ENCODE measurements around the gene DLG2.

Gene DLG2

GRCh38 chr11:84965484-84965883 lies 661.7 kb downstream of the DLG2 start:
- no peak for DNase-seq (ENCODE audit: low read depth)
- H3K4me3 ChIP-seq (replicated peaks; ENCODE audit: low read depth, low read length): no peak overlapping the region
- TF ChIP-seq CTCF (IDR thresholded peaks at IDR 0.05; ENCODE audit: low read length, missing control alignments): no peak

- no peak overlapping the region for H3K4me3 ChIP-seq (replicated peaks; ENCODE audit: low read depth, low read length)
- DNase-seq (ENCODE audit: low read depth): no peak
- TF ChIP-seq CTCF (IDR thresholded peaks at IDR 0.05; ENCODE audit: low read length, missing control alignments): no peak
Observed at GRCh38 chr11:84963240-84963639, 663.9 kb downstream of the DLG2 start.

- TF ChIP-seq CTCF (IDR thresholded peaks at IDR 0.05; ENCODE audit: low read length, missing control alignments): no peak
- H3K4me3 ChIP-seq (replicated peaks; ENCODE audit: low read depth, low read length): no peak overlapping the region
- DNase-seq (ENCODE audit: low read depth): no peak
Observed at GRCh38 chr11:84962018-84962417, 665.1 kb downstream of the DLG2 start.

GRCh38 chr11:84958295-84958694 lies 668.8 kb downstream of the DLG2 start:
- DNase-seq (ENCODE audit: low read depth): no peak

GRCh38 chr11:84950569-84951270 lies 676.4 kb downstream of the DLG2 start:
- no peak overlapping the region for H3K4me3 ChIP-seq (replicated peaks; ENCODE audit: low read depth, low read length)
- TF ChIP-seq CTCF (IDR thresholded peaks at IDR 0.05; ENCODE audit: low read length, missing control alignments): no peak
- DNase-seq (ENCODE audit: low read depth): no peak

More at GRCh38 chr11:84958295-84958694, 668.8 kb downstream of the DLG2 start:
- no peak for TF ChIP-seq CTCF (IDR thresholded peaks at IDR 0.05; ENCODE audit: low read length, missing control alignments)
- H3K4me3 ChIP-seq (replicated peaks; ENCODE audit: low read depth, low read length): no peak overlapping the region

GRCh38 chr11:84947970-84948580 lies 679.1 kb downstream of the DLG2 start:
- peak; percentile 2 for DNase-seq (ENCODE audit: low read depth)

More at GRCh38 chr11:84947970-84948580, 679.1 kb downstream of the DLG2 start:
- no peak for TF ChIP-seq CTCF (IDR thresholded peaks at IDR 0.05; ENCODE audit: low read length, missing control alignments)
- no peak overlapping the region for H3K4me3 ChIP-seq (replicated peaks; ENCODE audit: low read depth, low read length)
